DOHH2 (cell line): Measurements from ENCODE around the gene JOSD2.

ENCODE experiments used
- H3F3A ChIP-seq: fragments of 200-600 bp; sonication (generic), shearing (Covaris generic); 2 replicates; pipeline ENCODE4 v1.6.0; 2016; ENCODE audit warnings: antibody characterized with exemption, mild to moderate bottlenecking; ENCODE audit not compliant: control insufficient read depth, insufficient read depth
- H3K27ac ChIP-seq: fragments of 200-600 bp; sonication (generic); 2 replicates; pipeline ENCODE4 v1.5.1; 2014; ENCODE audit warnings: low read depth, mild to moderate bottlenecking, low read length, moderate library complexity
- H3K27me3 ChIP-seq: fragments of 200-600 bp; sonication (generic); 2 replicates; pipeline ENCODE4 v1.6.1; 2014; ENCODE audit warnings: mild to moderate bottlenecking, low read length, mixed read lengths; ENCODE audit not compliant: control insufficient read depth
- H3K36me3 ChIP-seq: fragments of 200-600 bp; sonication (generic); 2 replicates; pipeline ENCODE4 v1.6.1; 2014; ENCODE audit warnings: mild to moderate bottlenecking, low read length, moderate library complexity, mixed read lengths; ENCODE audit not compliant: control insufficient read depth
- H3K4me1 ChIP-seq: fragments of 200-600 bp; sonication (generic); 2 replicates; pipeline ENCODE4 v1.6.1; 2014; ENCODE audit warnings: mild to moderate bottlenecking, low read length, mixed read lengths; ENCODE audit not compliant: control insufficient read depth
- H3K4me2 ChIP-seq: fragments of 200-600 bp; sonication (generic); 2 replicates; pipeline ENCODE4 v1.6.0; 2014; ENCODE audit warnings: mild to moderate bottlenecking, low read length, moderate library complexity
- H3K4me3 ChIP-seq: fragments of 200-600 bp; sonication (generic); 2 replicates; pipeline ENCODE4 v1.5.1; 2014; ENCODE audit warnings: mild to moderate bottlenecking, low read length, mixed read lengths
- H3K79me2 ChIP-seq: fragments of 200-600 bp; sonication (generic); 2 replicates; pipeline ENCODE4 v1.6.1; 2014; ENCODE audit warnings: mild to moderate bottlenecking, low read length, mixed read lengths; ENCODE audit not compliant: control insufficient read depth
- H3K9me2 ChIP-seq: fragments of 200-600 bp; sonication (generic); replicated peaks from 2 replicates; pipeline ENCODE4 v1.6.1; 2014; ENCODE audit warnings: mild to moderate bottlenecking, low read length, mixed read lengths; ENCODE audit not compliant: control insufficient read depth
- H3K9me3 ChIP-seq: fragments of 200-600 bp; sonication (generic); 2 replicates; pipeline ENCODE4 v1.6.1; 2014; ENCODE audit warnings: antibody characterized with exemption, low read length, mixed read lengths; ENCODE audit not compliant: control insufficient read depth, insufficient read depth
- H4K20me1 ChIP-seq: fragments of 200-600 bp; sonication (generic); 2 replicates; pipeline ENCODE4 v1.6.0; 2014; ENCODE audit warnings: low read depth, mild to moderate bottlenecking, antibody characterized with exemption, low read length, moderate library complexity; ENCODE audit not compliant: control insufficient read depth, insufficient read depth
- CTCF ChIP-seq: fragments of 200-600 bp; sonication (generic); IDR thresholded peaks from one replicate; pipeline ENCODE4 v1.5.1; 2014; ENCODE audit warnings: antibody characterized with exemption, mild to moderate bottlenecking, low read depth, low read length; ENCODE audit not compliant: poor library complexity, severe bottlenecking
- EZH2phosphoT487 ChIP-seq: fragments of 200-600 bp; sonication (generic); IDR thresholded peaks from 2 replicates; pipeline ENCODE4 v1.6.1; 2017; ENCODE audit warnings: borderline replicate concordance, mild to moderate bottlenecking, antibody characterized with exemption, low read length, moderate library complexity, mixed read lengths

JOSD2 gene

DNA sequence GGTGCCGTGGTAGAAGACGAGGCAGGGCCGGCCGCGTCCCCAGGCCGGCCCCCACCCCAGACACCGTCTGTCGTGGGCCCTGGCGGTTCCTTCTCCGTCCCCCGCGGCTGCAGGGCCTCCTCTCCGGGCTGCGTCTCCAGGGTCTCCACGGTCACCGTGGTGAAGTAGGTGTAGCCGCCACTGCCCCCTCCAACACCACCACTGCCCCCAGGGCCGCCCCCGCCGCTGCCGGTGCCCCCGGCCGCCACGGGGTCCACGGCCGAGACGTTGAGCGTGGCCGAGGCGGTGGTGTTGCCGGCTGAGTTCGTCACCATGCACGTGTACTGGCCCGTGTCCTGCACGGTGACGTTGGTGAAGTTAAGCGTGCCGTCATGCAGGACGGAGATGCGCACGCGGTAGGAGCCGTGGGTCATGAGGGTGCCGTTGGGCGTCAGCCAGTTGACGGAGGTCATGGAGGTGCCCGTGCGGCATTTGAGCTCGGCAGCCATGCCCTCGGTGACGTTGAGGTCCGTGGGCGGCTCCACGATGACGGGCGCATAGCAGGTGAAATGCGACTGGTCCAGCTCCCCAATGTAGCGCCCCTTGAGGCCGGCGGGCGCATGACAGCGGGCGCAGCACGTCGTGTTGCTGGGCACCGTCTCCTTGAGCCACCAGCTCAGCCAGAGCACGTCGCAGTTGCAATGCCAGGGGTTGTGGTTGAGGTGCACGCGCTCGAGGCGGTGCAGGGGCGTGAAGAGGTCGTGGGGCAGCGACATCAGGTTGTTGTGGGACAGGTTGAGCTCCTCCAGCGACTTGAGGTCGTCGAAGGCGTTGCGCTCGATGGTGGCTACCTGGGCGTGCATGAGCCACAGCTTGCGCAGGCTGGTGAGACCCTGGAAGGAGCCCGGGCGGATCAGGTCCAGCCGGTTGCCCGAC lies 7.4 kb upstream of the JOSD2 start:
- no peak overlapping the region for H3K4me3 ChIP-seq
- TF ChIP-seq CTCF, result peak; percentile 48
- TF ChIP-seq EZH2phosphoT487, result no peak
- no peaks in the 10 kb centered on the region for H3K9me2 ChIP-seq
- no peak overlapping the region for H3K27ac ChIP-seq
- H4K20me1 ChIP-seq, result no peaks in the 10 kb centered on the region
- H3K4me2 ChIP-seq, result no peak overlapping the region
- no peaks in the 10 kb centered on the region for H3K79me2 ChIP-seq
- no peaks in the 10 kb centered on the region for H3K36me3 ChIP-seq
- H3K27me3 ChIP-seq, result no peaks in the 10 kb centered on the region
- no peaks in the 10 kb centered on the region for H3F3A ChIP-seq
- H3K9me3 ChIP-seq, result no peaks in the 10 kb centered on the region
- no peaks in the 10 kb centered on the region for H3K4me1 ChIP-seq

DNA sequence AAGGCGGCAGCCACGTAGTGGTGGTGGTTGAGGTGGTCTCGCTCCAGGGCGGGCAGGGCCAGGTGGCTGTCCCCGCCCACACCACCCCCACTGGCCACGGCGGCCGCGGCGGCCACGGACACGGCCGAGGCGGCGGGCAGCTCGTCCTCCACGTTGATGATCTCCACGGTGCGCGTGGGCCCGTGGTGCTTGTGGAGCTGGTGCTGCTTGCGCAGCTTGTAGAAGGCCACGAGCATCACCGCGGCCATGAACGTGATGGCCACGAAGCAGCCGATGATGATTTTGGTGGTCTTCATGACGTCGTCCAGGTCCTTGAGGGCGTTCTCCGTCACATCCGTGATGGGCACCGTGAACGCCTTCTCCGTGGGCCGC lies 6.7 kb upstream of the JOSD2 start:
- Histone ChIP-seq H3K4me2 (no peak overlapping the region), H3K4me1 (no peaks in the 10 kb centered on the region), H3K4me3 (no peak overlapping the region), H3K9me2 (no peaks in the 10 kb centered on the region), H3K27me3 (no peaks in the 10 kb centered on the region), H3F3A (no peaks in the 10 kb centered on the region), H3K36me3 (no peaks in the 10 kb centered on the region), H3K79me2 (no peaks in the 10 kb centered on the region), H3K27ac (no peak overlapping the region), H3K9me3 (no peaks in the 10 kb centered on the region), H4K20me1 (no peaks in the 10 kb centered on the region)
- TF ChIP-seq EZH2phosphoT487, result no peak

DNA sequence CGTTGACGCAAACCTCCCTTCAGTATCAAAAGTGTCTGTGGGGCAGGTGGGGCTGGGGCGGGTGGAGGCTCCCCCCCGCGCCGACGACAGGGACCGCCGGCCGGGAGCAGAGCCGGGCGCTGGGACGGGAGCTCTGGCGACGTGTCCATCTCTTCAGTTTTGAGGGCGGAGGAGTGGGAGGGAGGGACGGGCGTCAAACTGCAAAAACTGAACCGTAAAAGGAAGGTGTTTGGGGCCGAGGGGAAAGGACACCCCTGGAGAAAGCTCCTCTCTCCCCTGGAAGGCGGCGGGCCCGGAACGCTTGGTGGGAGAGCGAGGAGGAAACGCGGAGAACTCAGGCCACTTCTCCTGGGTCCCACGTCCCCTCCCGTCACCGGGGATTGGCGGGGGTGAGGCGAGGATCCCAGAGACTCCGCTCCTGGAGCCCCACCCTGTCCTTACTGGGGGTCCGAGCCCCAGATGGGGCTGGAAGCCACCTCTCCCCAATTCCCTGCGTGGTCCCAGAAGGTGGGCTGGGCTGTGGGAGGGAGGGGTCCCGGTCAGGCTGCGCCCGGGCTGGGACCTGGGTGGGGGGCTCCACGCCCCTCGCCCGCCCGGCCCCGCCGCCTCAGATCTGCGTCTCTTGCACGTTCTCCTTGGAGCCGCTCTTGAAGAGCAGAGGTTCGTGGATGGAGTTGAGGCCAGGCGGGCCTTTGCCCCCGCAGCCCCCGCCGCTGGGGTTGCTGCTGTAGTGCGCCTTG lies 6.1 kb upstream of the JOSD2 start:
- Histone ChIP-seq H3K9me2 (no peaks in the 10 kb centered on the region), H3F3A (no peaks in the 10 kb centered on the region), H3K27ac (no peak overlapping the region), H3K4me2 (no peak overlapping the region), H3K4me1 (peaks cover under 1% of the 10 kb centered on the region; the same call in 1 of the 2 replicates), H3K79me2 (no peaks in the 10 kb centered on the region), H3K9me3 (no peaks in the 10 kb centered on the region), H3K4me3 (no peak overlapping the region), H3K36me3 (no peaks in the 10 kb centered on the region), H3K27me3 (no peaks in the 10 kb centered on the region), H4K20me1 (no peaks in the 10 kb centered on the region)
- no peak for TF ChIP-seq CTCF
- TF ChIP-seq EZH2phosphoT487, result no peak

GRCh38 chr19:50516456-50516855 lies 5.5 kb upstream of the JOSD2 start:
- no peaks in the 10 kb centered on the region for H3K79me2 ChIP-seq
- H3K9me3 ChIP-seq, result no peaks in the 10 kb centered on the region
- no peaks in the 10 kb centered on the region for H3K9me2 ChIP-seq
- no peaks in the 10 kb centered on the region for H3F3A ChIP-seq
- H3K4me2 ChIP-seq, result no peak overlapping the region
- no peak overlapping the region for H3K27ac ChIP-seq
- no peak overlapping the region for H3K4me3 ChIP-seq
- H3K36me3 ChIP-seq, result no peaks in the 10 kb centered on the region
- H3K4me1 ChIP-seq, result peaks cover 7% of the 10 kb centered on the region
- H4K20me1 ChIP-seq, result no peaks in the 10 kb centered on the region
- no peaks in the 10 kb centered on the region for H3K27me3 ChIP-seq
- TF ChIP-seq EZH2phosphoT487 (no peak), CTCF (no peak)
